Measurements from ENCODE around the gene CLDN6. TPM values are rescaled to one million over a fixed set of nuclear protein-coding genes. Genes with fewer than 3 reads are reported as not detected.
A peak's percentile ranks its signal among the peaks of the same experiment; 100 is the strongest.

Gene CLDN6
- total and polyA plus RNA-seq, 7 donors, result 0.05 to 5.5 (median 0.45) TPM; not detected in 4

- intact Hi-C loops (cut with DNase I), result no loop called here
- WGBS, 3 donors, result 22 to 33% (median 32%) methylated on average over 9 of the region's 9 CpGs
- no peaks in the 10 kb centered on the region for H3K9me3 ChIP-seq
- H3K27me3 ChIP-seq (ENCODE audit: insufficient read depth in 3 of 3, low read length in 2 of 3), result no peaks in the 10 kb centered on the region
- H3K4me1 ChIP-seq, result peaks cover 28% of the 10 kb centered on the region
- no peak for TF ChIP-seq CTCF (IDR thresholded peaks at IDR 0.05)
- H3K36me3 ChIP-seq (ENCODE audit: insufficient read depth in 1 of 2, low read depth in 1 of 2), result no peaks in the 10 kb centered on the region
- H3K4me3 ChIP-seq, result no peak overlapping the region
- ATAC-seq (peak; percentile 53 to 70 (median 65)), DNase-seq (peak in 1 of 2 donors; percentile 75)
- peak overlapping the region; percentile 74 for H3K27ac ChIP-seq
Observed at GRCh38 chr16:2985462-2985861, 32.5 kb downstream of the CLDN6 start.

GRCh38 chr16:2983706-2984136 lies 34.3 kb downstream of the CLDN6 start:
- ATAC-seq, result peak; percentile 67 to 73 (median 69)
- H3K9me3 ChIP-seq, result no peaks in the 10 kb centered on the region
- no peaks in the 10 kb centered on the region for H3K36me3 ChIP-seq (ENCODE audit: insufficient read depth in 1 of 2, low read depth in 1 of 2)
- H3K4me3 ChIP-seq, result peak overlapping the region; percentile 37
- DNase-seq, result peak; percentile 84 to 90
- H3K27me3 ChIP-seq (ENCODE audit: insufficient read depth in 3 of 3, low read length in 2 of 3), result peaks cover 0 to 6% (median 0%) of the 10 kb centered on the region in 3 donors
- peak overlapping the region; percentile 24 for H3K27ac ChIP-seq
- intact Hi-C loops (cut with DNase I), result no loop called here
- TF ChIP-seq CTCF (IDR thresholded peaks at IDR 0.05), result peak; percentile 90
- 9 to 14% (median 10%) methylated on average over 29 to 42 of the region's 42 CpGs for WGBS, 3 donors
- H3K4me1 ChIP-seq, result peaks cover 28% of the 10 kb centered on the region

- 85 to 89% (median 88%) methylated on average over 5 of the region's 5 CpGs for WGBS, 3 donors
- no peak for ATAC-seq
- peaks cover 0 to 6% (median 0%) of the 10 kb centered on the region in 3 donors for H3K27me3 ChIP-seq (ENCODE audit: insufficient read depth in 3 of 3, low read length in 2 of 3)
Observed at GRCh38 chr16:2982402-2982801, 35.6 kb downstream of the CLDN6 start.

GRCh38 chr16:2981899-2982250 lies 36.1 kb downstream of the CLDN6 start:
- TF ChIP-seq CTCF (IDR thresholded peaks at IDR 0.05), result no peak
- no peak overlapping the region for H3K4me3 ChIP-seq
- DNase-seq (no peak), ATAC-seq (no peak)
- H3K27ac ChIP-seq, result no peak overlapping the region
- no peaks in the 10 kb centered on the region for H3K9me3 ChIP-seq
- H3K4me1 ChIP-seq, result peaks cover 28% of the 10 kb centered on the region
- peaks cover 0 to 6% (median 0%) of the 10 kb centered on the region in 3 donors for H3K27me3 ChIP-seq (ENCODE audit: insufficient read depth in 3 of 3, low read length in 2 of 3)
- H3K36me3 ChIP-seq (ENCODE audit: insufficient read depth in 1 of 2, low read depth in 1 of 2), result no peaks in the 10 kb centered on the region
- WGBS, 3 donors, result 78 to 79% (median 78%) methylated on average over 4 of the region's 4 CpGs
- intact Hi-C loops (cut with DNase I), result no loop called here

More at GRCh38 chr16:2982402-2982801, 35.6 kb downstream of the CLDN6 start:
- Histone ChIP-seq H3K4me3 (no peak overlapping the region), H3K9me3 (no peaks in the 10 kb centered on the region), H3K36me3 (ENCODE audit: insufficient read depth in 1 of 2, low read depth in 1 of 2) (no peaks in the 10 kb centered on the region), H3K4me1 (peaks cover 28% of the 10 kb centered on the region), H3K27ac (no peak overlapping the region)
- TF ChIP-seq CTCF (IDR thresholded peaks at IDR 0.05), result no peak
- intact Hi-C loops (cut with DNase I), result no loop called here
- DNase-seq, result no peak

Data from psoas muscle (tissue), 8 donors.